Immature natural killer cell (primary cell): ENCODE measurements around the gene DNTT. TPM values are rescaled to one million over a fixed set of nuclear protein-coding genes. Genes with fewer than 3 reads are reported as not detected.

Source experiments
- DNase-seq, 3 donors: peaks; one replicate each; pipeline ENCODE4 v3.0.0; 2022; ENCODE audit warnings: mixed read lengths in 1 of 3
- H3K27ac Mint-ChIP-seq, 6 donors: one replicate each; pipeline ENCODE4 v1.8.0; 2020; ENCODE audit warnings: mixed read lengths in 6 of 6, mild to moderate bottlenecking in 5 of 6, inconsistent platforms in 4 of 6, moderate library complexity in 3 of 6
- H3K27me3 Mint-ChIP-seq, 3 donors: one replicate each; pipeline ENCODE4 v1.8.0; 2020 to 2021; ENCODE audit warnings: low read depth in 3 of 3, mild to moderate bottlenecking in 3 of 3, mixed read lengths in 3 of 3, moderate library complexity in 3 of 3, inconsistent platforms in 1 of 3
- H3K36me3 Mint-ChIP-seq, 3 donors: one replicate each; pipeline ENCODE4 v1.8.0; 2020; ENCODE audit warnings: mixed read lengths in 3 of 3, inconsistent platforms in 2 of 3, mild to moderate bottlenecking in 2 of 3
- H3K4me1 Mint-ChIP-seq, 2 donors: one replicate each; pipeline ENCODE4 v1.8.0; 2020; ENCODE audit warnings: inconsistent platforms in 2 of 2, mild to moderate bottlenecking in 2 of 2, mixed read lengths in 2 of 2, moderate library complexity in 1 of 2
- H3K4me3 Mint-ChIP-seq, 5 donors: one replicate each; pipeline ENCODE4 v1.8.0; 2020; ENCODE audit warnings: mild to moderate bottlenecking in 5 of 5, mixed read lengths in 5 of 5, inconsistent platforms in 3 of 5, moderate library complexity in 3 of 5
- H3K9me3 Mint-ChIP-seq, 6 donors: one replicate each; pipeline ENCODE4 v1.8.0; 2020; ENCODE audit warnings: mild to moderate bottlenecking in 6 of 6, mixed read lengths in 6 of 6, inconsistent platforms in 4 of 6, moderate library complexity in 3 of 6
- polyA plus RNA-seq, 3 donors: library from polyadenylated mRNA; unstranded; fragments of 300-500 nt; fragmentation: Illumina TruSeq; gene quantifications; one replicate each; pipeline ENCODE4 v1.2.3, GENCODE V29; 2021

The DNTT gene
- polyA plus RNA-seq, 3 donors from 2014 or later, result 2.1 TPM; not detected in 2

GRCh38 chr10:96285331-96285752 lies 18.9 kb upstream of the DNTT start:
- Mint-ChIP-seq H3K9me3 (no peaks in the 10 kb centered on the region), H3K4me3 (no peak overlapping the region), H3K4me1 (peaks cover 1 to 13% of the 10 kb centered on the region in 2 donors), H3K27ac (no peak overlapping the region), H3K27me3 (peaks cover 0 to 5% (median 3%) of the 10 kb centered on the region in 3 donors), H3K36me3 (no peaks in the 10 kb centered on the region)
- DNase-seq, result no peak

GRCh38 chr10:96287392-96288105 lies 16.7 kb upstream of the DNTT start:
- peak overlapping the region in 1 of 5 donors; percentile 27 for H3K4me3 Mint-ChIP-seq
- H3K27me3 Mint-ChIP-seq, result peaks cover 0 to 5% (median 3%) of the 10 kb centered on the region in 3 donors
- H3K4me1 Mint-ChIP-seq, result peaks cover 1 to 13% of the 10 kb centered on the region in 2 donors
- no peaks in the 10 kb centered on the region for H3K36me3 Mint-ChIP-seq
- H3K27ac Mint-ChIP-seq, result no peak overlapping the region
- no peak for DNase-seq
- H3K9me3 Mint-ChIP-seq, result no peaks in the 10 kb centered on the region

- H3K4me1 Mint-ChIP-seq, result peaks cover 1 to 13% of the 10 kb centered on the region in 2 donors
- H3K9me3 Mint-ChIP-seq, result no peaks in the 10 kb centered on the region
- peaks cover 2 to 3% (median 3%) of the 10 kb centered on the region in 3 donors for H3K27me3 Mint-ChIP-seq
- DNase-seq, result no peak
- no peaks in the 10 kb centered on the region for H3K36me3 Mint-ChIP-seq
- no peak overlapping the region for H3K4me3 Mint-ChIP-seq
- no peak overlapping the region for H3K27ac Mint-ChIP-seq
Observed at GRCh38 chr10:96288151-96288621, 16.0 kb upstream of the DNTT start.

- H3K36me3 Mint-ChIP-seq, result no peaks in the 10 kb centered on the region
Observed at GRCh38 chr10:96289218-96289910, 14.9 kb upstream of the DNTT start.

GRCh38 chr10:96290368-96291133 lies 13.7 kb upstream of the DNTT start:
- H3K4me3 Mint-ChIP-seq, result no peak overlapping the region
- no peaks in the 10 kb centered on the region for H3K36me3 Mint-ChIP-seq
- no peak for DNase-seq
- no peak overlapping the region for H3K27ac Mint-ChIP-seq
- H3K9me3 Mint-ChIP-seq, result no peaks in the 10 kb centered on the region
- H3K4me1 Mint-ChIP-seq, result peaks cover 1 to 13% of the 10 kb centered on the region in 2 donors
- H3K27me3 Mint-ChIP-seq, result peaks cover 3 to 10% (median 3%) of the 10 kb centered on the region in 3 donors

More at GRCh38 chr10:96289218-96289910, 14.9 kb upstream of the DNTT start:
- no peak overlapping the region for H3K4me3 Mint-ChIP-seq
- H3K9me3 Mint-ChIP-seq, result no peaks in the 10 kb centered on the region
- DNase-seq, result no peak
- peaks cover 1 to 13% of the 10 kb centered on the region in 2 donors for H3K4me1 Mint-ChIP-seq
- H3K27me3 Mint-ChIP-seq, result peaks cover 3 to 10% (median 3%) of the 10 kb centered on the region in 3 donors
- no peak overlapping the region for H3K27ac Mint-ChIP-seq

- Mint-ChIP-seq H3K36me3 (no peaks in the 10 kb centered on the region), H3K27ac (no peak overlapping the region), H3K4me1 (peaks cover 1 to 4% of the 10 kb centered on the region in 2 donors), H3K27me3 (peaks cover 3 to 10% (median 3%) of the 10 kb centered on the region in 3 donors), H3K4me3 (no peak overlapping the region), H3K9me3 (no peaks in the 10 kb centered on the region)
- DNase-seq, result peak in 1 of 3 donors; percentile 3
Observed at GRCh38 chr10:96292971-96293920, 11.0 kb upstream of the DNTT start.

GRCh38 chr10:96295475-96295874 lies 8.8 kb upstream of the DNTT start:
- DNase-seq, result no peak
- no peaks in the 10 kb centered on the region for H3K9me3 Mint-ChIP-seq
- H3K36me3 Mint-ChIP-seq, result no peaks in the 10 kb centered on the region
- no peak overlapping the region for H3K27ac Mint-ChIP-seq
- no peak overlapping the region for H3K4me3 Mint-ChIP-seq
- peaks cover 0 to 23% (median 3%) of the 10 kb centered on the region in 3 donors for H3K27me3 Mint-ChIP-seq
- peaks cover 0 to 10% of the 10 kb centered on the region in 2 donors for H3K4me1 Mint-ChIP-seq

GRCh38 chr10:96297486-96297885 lies 6.7 kb upstream of the DNTT start:
- Mint-ChIP-seq H3K27ac (no peak overlapping the region), H3K4me1 (peaks cover 4 to 21% of the 10 kb centered on the region in 2 donors), H3K36me3 (no peaks in the 10 kb centered on the region), H3K27me3 (peaks cover 0 to 26% (median 4%) of the 10 kb centered on the region in 3 donors), H3K4me3 (no peak overlapping the region), H3K9me3 (no peaks in the 10 kb centered on the region)
- no peak for DNase-seq

GRCh38 chr10:96298362-96298761 lies 5.9 kb upstream of the DNTT start:
- Mint-ChIP-seq H3K27me3 (peaks cover 0 to 23% (median 4%) of the 10 kb centered on the region in 3 donors), H3K4me1 (peaks cover 4 to 21% of the 10 kb centered on the region in 2 donors), H3K36me3 (no peaks in the 10 kb centered on the region), H3K9me3 (no peaks in the 10 kb centered on the region), H3K27ac (no peak overlapping the region), H3K4me3 (no peak overlapping the region)
- no peak for DNase-seq

GRCh38 chr10:96299383-96299782 lies 4.9 kb upstream of the DNTT start:
- Mint-ChIP-seq H3K27ac (peak overlapping the region in 1 of 6 donors; percentile 14), H3K4me3 (peak overlapping the region in 3 of 5 donors; percentile 14 to 39 (median 16)), H3K27me3 (peaks cover 0 to 16% (median 4%) of the 10 kb centered on the region in 3 donors), H3K36me3 (no peaks in the 10 kb centered on the region), H3K4me1 (peaks cover 4 to 21% of the 10 kb centered on the region in 2 donors), H3K9me3 (no peaks in the 10 kb centered on the region)
- no peak for DNase-seq

- Mint-ChIP-seq H3K27me3 (peaks cover 1 to 16% (median 5%) of the 10 kb centered on the region in 3 donors), H3K4me3 (no peak overlapping the region), H3K9me3 (no peaks in the 10 kb centered on the region), H3K4me1 (peaks cover 4 to 21% of the 10 kb centered on the region in 2 donors), H3K36me3 (no peaks in the 10 kb centered on the region), H3K27ac (no peak overlapping the region)
- no peak for DNase-seq
Observed at GRCh38 chr10:96301616-96302015, 2.6 kb upstream of the DNTT start.

GRCh38 chr10:96305019-96305418 lies 785 bp downstream of the DNTT start:
- DNase-seq, result no peak
- H3K27me3 Mint-ChIP-seq, result peaks cover 1 to 12% (median 5%) of the 10 kb centered on the region in 3 donors
- no peak overlapping the region for H3K4me3 Mint-ChIP-seq
- H3K4me1 Mint-ChIP-seq, result peaks cover 4 to 12% of the 10 kb centered on the region in 2 donors
- H3K9me3 Mint-ChIP-seq, result no peaks in the 10 kb centered on the region
- H3K27ac Mint-ChIP-seq, result no peak overlapping the region
- H3K36me3 Mint-ChIP-seq, result no peaks in the 10 kb centered on the region

GRCh38 chr10:96306516-96306915 lies 2.3 kb downstream of the DNTT start:
- Mint-ChIP-seq H3K27me3 (peaks cover 5 to 9% (median 5%) of the 10 kb centered on the region in 3 donors), H3K9me3 (no peaks in the 10 kb centered on the region), H3K36me3 (no peaks in the 10 kb centered on the region), H3K4me1 (peaks cover 0 to under 1% of the 10 kb centered on the region in 2 donors), H3K4me3 (no peak overlapping the region), H3K27ac (no peak overlapping the region)
- DNase-seq, result no peak
